NT2/D1 (cell line): ENCODE results near the gene GBA3.

Experiments
- YY1 ChIP-seq: IDR thresholded peaks from 2 replicates; pipeline ENCODE4 v1.6.1; 2011; ENCODE audit not compliant: insufficient read length, insufficient read depth
- ZNF274 ChIP-seq: IDR thresholded peaks from 2 replicates; pipeline ENCODE4 v1.6.1; 2011; ENCODE audit warnings: mild to moderate bottlenecking, low read depth, low read length

- TF ChIP-seq ZNF274 (no peak), YY1 (no peak)
Observed at GRCh38 chr4:22678940-22679854, 13.5 kb upstream of the GBA3 start.
